Measurements from ENCODE around the gene SFI1.
"Not testable (repeated sequence)": the region's sequence is repeated elsewhere in the genome, so short reads cannot be mapped to it uniquely, and the experiment has no call there.

SFI1 gene

GRCh38 chr22:31590161-31590560, 93.8 kb downstream of the SFI1 start:
- not testable (repeated sequence) for DNase-seq

DNA sequence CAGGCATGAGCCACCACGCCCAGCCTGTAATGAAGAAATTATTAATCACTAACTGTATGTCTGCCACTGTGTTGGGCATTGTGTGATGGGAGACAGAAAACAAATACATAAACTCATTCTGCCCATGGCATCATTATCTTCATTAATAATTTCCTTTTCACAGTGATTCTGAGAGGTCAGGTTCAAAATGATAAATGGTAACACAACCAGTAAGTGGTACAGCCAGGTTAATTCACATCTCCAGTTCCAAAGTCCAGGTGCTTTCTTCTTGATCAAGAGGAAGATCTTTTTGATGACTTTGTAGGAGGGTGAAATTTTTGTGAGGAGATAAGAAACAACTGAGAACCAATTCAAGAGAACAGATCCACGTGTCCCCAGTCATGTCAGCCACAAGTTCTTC, 98.9 kb downstream of the SFI1 start:
- DNase-seq: no peak

DNA sequence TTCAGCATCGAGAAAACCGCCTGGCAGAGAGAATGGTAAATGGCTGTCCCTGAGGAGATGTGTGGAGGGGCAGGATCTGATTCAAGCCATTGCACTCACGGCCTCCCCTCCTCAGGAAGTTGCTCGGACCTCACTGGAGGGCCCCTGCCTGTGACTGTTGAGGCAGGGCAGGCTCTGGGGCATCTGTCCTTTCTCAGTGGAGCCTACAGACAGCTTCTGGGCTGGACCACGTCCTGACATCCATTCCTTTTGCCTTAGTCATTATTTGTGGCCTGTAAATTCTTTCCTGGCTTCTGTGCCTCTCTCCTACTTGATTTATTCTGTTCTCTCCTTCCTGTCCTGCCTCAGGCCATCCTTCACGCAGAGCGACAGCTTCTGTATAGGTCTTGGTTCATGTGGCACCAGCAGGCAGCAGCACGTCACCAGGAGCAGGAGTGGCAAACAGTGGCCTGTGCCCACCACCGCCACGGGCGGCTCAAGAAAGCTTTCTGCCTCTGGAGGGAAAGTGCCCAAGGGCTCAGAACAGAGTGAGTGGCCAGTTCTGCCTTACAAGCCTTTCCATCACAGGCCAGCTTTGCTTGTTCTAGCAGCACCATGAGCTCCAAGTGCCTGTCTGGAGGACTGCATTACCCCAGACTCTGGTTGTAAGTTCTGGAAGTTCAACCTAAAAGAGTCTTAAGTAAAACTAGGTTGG, 106.1 kb downstream of the SFI1 start:
- DNase-seq: no peak

- no peak for DNase-seq
Measured at GRCh38 chr22:31603081-31603525, 106.8 kb downstream of the SFI1 start.

- DNase-seq: no peak
Measured at GRCh38 chr22:31603574-31603973, 107.2 kb downstream of the SFI1 start.

DNA sequence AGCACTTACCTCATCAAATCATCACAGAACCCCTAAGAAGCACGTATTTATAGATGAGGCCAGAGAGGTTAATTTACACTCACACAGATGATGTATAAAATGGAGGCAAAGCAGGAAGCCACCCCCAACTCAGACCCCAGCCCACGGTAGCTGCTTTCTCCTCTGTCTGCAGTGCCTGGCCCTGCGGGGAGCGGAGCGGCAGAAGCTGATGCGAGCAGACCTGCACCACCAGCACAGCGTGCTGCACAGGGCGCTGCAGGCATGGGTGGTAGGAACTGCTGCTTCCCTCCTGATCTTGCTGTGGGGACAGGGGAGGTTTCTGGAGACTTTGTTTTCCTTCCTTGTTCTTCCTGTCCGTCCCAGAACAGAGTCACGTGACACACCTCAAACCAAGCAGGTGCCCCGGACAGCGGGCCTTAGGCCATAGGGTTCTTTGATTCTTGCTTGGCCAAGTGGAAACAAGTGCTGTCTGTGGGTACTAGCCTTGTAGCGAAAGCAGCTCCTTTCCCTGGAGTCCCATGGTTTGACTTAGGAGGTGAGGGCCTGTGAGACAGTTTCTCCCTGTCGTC, 107.9 kb downstream of the SFI1 start:
- no peak for DNase-seq

GRCh38 chr22:31604746-31605705, 108.7 kb downstream of the SFI1 start:
- DNase-seq: no peak

DNA sequence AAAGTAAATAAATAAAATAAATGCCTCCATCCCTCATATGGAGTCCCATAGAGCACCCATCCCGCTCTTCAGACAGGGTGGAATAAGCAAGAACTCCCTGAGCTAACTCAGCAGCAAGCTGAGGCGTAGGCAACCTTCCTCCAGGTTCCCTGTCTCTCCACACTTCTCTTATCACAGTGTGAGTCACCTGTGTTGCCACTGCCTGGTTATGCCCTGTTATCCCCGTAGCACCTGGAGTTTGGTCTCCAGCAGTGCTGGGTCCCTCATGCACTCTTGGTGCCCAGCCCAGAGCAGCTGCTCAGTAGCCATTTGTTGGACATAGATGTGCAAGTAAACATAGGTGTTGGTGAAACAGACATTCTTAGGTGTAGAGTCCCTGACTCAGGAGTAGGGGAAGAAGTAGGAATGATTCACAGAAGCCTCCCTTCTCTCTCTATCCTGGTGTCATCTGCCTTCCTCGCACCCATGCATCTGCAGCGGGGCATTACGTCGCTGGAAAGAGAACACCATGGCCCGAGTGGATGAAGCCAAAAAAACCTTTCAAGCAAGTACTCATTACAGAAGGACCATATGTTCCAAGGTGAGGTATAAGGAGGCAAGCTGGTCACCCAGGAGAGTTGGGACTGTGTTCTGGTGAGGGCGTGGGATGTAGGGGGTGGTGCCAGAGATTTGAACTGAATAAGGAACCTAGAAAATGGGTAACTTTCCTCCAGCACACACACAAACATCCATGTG, 109.7 kb downstream of the SFI1 start:
- DNase-seq: no peak

- no peak for DNase-seq
Measured at GRCh38 chr22:31607696-31608095, 111.4 kb downstream of the SFI1 start.

DNA sequence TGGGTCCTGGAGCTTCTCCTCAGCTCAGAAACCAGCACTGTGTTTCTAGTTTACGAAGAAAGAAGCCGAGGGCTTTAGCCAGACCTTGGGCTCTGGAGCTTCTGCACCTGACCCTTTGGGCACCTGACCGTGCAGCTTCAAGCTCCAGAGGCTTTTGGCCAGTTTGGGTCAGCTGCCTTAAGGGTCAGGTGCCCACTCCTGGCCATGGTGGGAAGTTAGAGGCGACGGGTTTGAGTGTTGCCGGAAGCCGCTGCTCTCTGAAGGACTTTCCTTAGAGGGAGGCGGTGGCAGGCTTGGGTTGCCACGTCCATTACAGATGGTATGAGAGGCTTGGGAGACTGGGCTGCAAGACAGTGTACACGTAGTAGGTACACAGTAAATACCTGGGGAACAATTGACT, 113.4 kb downstream of the SFI1 start:
- no peak for DNase-seq

DNA sequence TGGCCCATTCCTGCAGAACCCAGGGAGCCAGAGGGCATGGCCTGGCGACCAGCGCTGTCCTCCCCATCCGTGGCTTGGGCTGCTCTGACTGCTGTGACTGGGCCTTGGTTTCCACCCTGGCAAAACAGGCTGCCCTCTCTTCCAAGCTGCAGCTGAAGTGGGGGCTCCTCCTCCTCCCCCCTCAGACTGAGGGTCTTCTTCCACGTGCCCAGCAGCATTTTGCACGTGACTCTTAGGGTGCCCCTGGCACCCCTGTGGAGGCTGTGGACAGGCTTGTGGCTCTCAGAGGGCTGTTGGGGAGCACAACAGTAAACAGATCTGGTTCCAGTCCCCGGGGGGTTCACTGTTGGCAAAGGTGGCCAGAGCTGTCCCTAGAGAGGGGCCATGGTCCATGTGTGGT, 114.3 kb downstream of the SFI1 start:
- no peak for DNase-seq

DNA sequence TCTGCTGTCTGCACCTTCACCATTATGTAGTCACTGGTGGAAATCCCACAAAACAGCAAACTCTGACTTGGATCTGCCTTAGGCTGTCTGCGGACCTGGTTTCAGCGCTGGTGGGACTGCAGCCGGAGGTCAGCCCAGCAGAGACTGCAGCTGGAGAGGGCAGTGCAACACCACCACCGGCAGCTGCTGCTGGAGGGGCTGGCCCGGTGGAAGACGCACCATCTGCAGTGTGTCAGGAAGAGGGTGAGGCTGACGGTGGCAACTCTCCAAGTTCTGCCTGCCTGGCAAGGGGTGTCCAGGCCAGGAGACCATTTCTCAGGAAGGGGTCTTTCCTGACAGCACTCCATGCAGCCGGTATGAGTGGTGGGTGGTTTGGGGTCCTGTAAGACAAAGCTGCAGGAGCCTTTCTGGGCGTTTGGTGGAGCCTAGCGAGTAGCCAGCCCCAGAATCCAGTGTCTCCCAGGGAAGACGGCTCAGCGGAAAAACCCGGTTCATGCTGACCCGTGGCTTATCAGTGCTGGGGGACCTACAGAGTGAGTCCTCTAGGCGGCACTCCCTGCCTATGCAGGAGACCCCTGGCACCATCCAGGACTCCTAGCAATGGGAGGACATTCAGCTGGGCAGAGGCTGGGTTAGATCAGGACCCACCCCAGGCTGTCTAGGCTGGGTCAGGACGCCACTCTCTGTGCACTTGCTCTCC, 114.9 kb downstream of the SFI1 start:
- no peak for DNase-seq

GRCh38 chr22:31612891-31613285, 116.6 kb downstream of the SFI1 start:
- DNase-seq: no peak

DNA sequence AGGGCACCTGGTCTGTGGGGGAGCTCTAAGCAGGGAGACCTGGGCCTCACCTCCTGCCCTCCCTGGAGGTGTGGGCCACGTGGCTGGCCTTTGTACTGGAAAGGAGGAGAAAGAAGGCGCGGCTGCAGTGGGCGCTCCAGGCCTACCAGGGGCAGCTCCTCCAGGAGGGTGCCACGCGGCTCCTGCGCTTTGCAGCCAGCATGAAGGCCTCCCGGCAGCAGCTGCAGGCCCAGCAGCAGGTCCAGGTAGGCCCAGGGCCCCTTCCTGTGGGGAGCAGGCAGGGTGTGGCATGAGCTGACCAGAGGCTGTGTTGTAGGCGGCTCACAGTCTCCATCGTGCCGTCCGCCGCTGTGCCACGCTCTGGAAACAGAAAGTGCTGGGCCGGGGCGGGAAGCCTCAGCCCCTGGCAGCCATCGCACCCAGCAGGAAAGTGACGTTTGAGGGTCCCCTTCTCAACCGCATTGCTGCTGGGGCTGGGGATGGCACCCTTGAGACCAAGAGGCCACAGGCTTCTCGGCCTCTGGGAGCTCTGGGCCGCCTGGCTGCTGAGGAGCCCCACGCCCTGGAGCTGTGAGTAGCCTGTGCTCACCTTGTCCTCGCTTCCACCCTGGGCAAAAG, 117.1 kb downstream of the SFI1 start:
- DNase-seq: no peak

DNA sequence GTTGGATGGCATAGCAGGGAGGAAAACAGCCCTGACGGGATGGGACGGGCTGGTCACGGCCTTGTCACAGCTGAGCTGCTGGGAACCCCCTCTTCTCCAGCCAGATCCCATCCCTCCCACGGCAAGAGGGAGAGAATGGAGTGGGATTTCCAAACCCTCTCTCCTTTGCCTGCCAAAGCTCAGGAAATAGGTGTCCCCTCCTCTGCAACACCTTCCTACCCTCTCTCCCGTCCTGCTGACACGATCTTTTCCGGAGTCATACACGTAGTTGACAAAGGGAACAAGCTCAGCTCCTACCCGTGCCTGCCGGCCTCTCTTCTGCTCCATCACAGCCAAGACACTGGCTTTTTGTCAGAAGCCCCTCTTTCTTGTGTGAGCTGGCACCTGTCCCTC, 117.6 kb downstream of the SFI1 start:
- no peak for DNase-seq

DNA sequence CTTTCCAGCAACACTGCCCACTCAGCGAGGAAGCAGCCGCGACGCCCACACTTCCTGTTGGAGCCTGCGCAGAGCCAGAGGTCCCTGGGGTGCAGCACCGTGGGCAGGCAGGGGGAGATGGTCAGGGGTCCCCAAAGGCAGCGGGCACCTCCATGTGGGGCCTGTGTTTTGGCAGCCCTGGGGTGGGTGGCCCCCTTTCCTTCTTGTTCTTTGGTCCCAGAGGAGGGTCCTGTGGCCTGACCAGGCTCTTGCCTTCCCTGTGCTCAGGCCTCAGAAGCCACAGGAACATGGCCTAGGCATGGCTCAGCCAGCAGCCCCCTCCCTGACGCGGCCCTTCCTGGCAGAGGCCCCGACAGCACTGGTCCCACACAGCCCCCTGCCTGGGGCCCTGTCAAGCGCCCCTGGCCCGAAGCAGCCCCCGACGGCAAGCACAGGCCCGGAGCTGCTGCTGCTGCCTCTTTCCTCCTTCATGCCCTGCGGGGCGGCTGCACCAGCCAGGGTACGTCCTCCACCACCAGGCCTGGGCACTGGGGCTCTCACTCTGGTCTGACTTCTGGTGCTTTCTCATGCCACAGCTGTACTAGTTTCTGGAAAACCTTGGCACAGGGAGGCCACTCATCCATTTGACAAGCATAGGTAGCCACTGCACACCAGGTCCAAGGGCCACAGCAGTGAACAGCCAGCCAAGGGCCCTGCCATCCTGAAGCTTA, 118.6 kb downstream of the SFI1 start:
- no peak for DNase-seq

- DNase-seq: no peak
Measured at GRCh38 chr22:31615491-31615860, 119.1 kb downstream of the SFI1 start.

GRCh38 chr22:31615940-31616314, 119.6 kb downstream of the SFI1 start:
- DNase-seq: no peak

DNA sequence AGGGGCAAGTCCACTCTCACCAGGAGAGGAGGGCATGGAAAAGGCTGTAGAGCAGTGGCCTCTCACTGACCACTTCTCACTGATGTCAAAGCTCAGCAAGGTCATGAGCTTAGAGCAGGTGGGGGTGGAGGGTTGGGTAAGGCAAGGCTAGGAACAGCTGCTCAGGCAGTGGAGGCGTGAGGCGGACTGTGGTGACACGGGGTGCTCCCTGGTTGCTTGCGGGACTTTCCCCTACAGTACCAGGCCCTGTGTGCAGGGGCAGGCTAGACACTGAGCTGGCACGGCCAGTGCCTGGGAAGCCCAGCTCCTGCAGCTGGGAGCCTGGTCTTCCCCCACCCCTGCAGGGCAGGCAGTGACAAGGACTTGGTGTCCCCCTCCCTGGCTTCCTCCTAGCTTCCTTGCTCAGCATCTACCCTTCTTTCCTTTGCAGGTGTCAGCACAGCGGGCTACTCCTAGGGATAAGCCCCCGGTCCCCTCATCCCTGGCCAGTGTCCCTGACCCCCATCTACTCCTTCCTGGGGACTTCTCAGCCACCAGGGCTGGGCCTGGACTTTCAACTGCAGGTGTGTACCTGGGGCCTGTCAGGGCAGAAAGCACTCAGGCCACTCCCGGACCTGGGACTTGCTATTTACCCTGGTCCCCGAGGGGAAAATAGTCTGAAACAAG, 120.1 kb downstream of the SFI1 start:
- no peak for DNase-seq

GRCh38 chr22:31618057-31618456, 121.7 kb downstream of the SFI1 start:
- peak; percentile 97 for DNase-seq
